ENCODE results near the gene COL8A1. TPM values are rescaled to one million over a fixed set of nuclear protein-coding genes. Genes with fewer than 3 reads are reported as not detected.

The COL8A1 gene
- total and polyA plus RNA-seq, 10 of the 15 experiments (the other 5 are each of a cell fraction or from before 2014, with no cell fraction given), result 0.04 to 0.73 (median 0.10) TPM; not detected in 5

GRCh38 chr3:99817047-99817436 is 178.6 kb downstream of the COL8A1 start:
- ChIA-PET SMC1A (ENCODE audit: uncharacterized antibody, unreplicated experiment) (interaction anchor here (1.0 to 1.2 kb wide), 2 partner anchors 11 to 15 kb away, joined by 3 to 4 read pairs; no protein-coding TSS in a partner anchor), POLR2A (interaction anchor here (1.0 kb wide), 2 partner anchors 103 to 313 kb away, joined by 3 read pairs; no protein-coding TSS in a partner anchor), CTCF (interaction anchor here (0.8 to 1.8 kb wide), 4 partner anchors 8 to 252 kb away, joined by 4 to 19 read pairs (median 10); no protein-coding TSS in a partner anchor), RAD21 (ENCODE audit: unreplicated experiment) (interaction anchor here (0.8 kb wide), 1 partner anchor 437 kb away, joined by 4 read pairs; no protein-coding TSS in a partner anchor)
- Histone ChIP-seq H2AFZ (ENCODE audit: control insufficient read depth, low read depth, low read length) (peak overlapping the region; percentile 99), H3K27me3 (replicated peaks in 1 of 2; ENCODE audit: control insufficient read depth in 2 of 2, insufficient read depth in 2 of 2, low read length in 1 of 2) (no peaks in the 10 kb centered on the region), H4K20me1 (ENCODE audit: control insufficient read depth, insufficient read depth) (no peaks in the 10 kb centered on the region), H3K27ac (ENCODE audit: control insufficient read depth, insufficient read depth) (peak overlapping the region; percentile 99), H3K4me1 (ENCODE audit: control insufficient read depth, insufficient read depth, low read length) (no peaks in the 10 kb centered on the region), H3K4me3 (peak overlapping the region; percentile 75), H3K79me2 (ENCODE audit: control insufficient read depth, insufficient read depth, low read length) (peaks cover 20% of the 10 kb centered on the region), H3K36me3 (ENCODE audit: control insufficient read depth in 2 of 2, insufficient read depth in 2 of 2, low read length in 1 of 2) (peaks cover 0 to 4% of the 10 kb centered on the region in 2 experiments; a peak in 1 of 4 replicates), H3K9me3 (replicated peaks; ENCODE audit: control insufficient read depth, insufficient read depth, low read length) (no peaks in the 10 kb centered on the region), H3K4me2 (ENCODE audit: control insufficient read depth, insufficient read depth) (peak overlapping the region; percentile 87), H3K9ac (ENCODE audit: control insufficient read depth, insufficient read depth, low read length) (peak overlapping the region; percentile 89)
- BruUV-seq (replicated peaks), result TSS peak; percentile 96
- intact Hi-C loops (cut with micrococcal nuclease; ENCODE audit: unreplicated experiment), result no loop called here
- DNase-seq (ENCODE audit: low read depth, low spot score) (no peak), ATAC-seq (no peak; the same call in 2 of the 3 replicates), FAIRE-seq (no peak)
- in situ Hi-C loops (cut with MboI), result no loop called here
- TF ChIP-seq RB1 (IDR thresholded peaks at IDR 0.05; ENCODE audit: borderline replicate concordance), result no peak
- peak; percentile 74; the same call in 1 of the 2 replicates for TF ChIP-seq MTA3 (IDR thresholded peaks at IDR 0.05; ENCODE audit: borderline replicate concordance, low read length)
- TF ChIP-seq BCLAF1 (IDR thresholded peaks at IDR 0.05), result no peak
- TF ChIP-seq ATF3 (IDR thresholded peaks at IDR 0.05; ENCODE audit: borderline replicate concordance, extremely low read depth, low read depth, low read length), result peak; percentile 14; the same call in 1 of the 2 replicates
- under 1% methylated on average over 15 of the region's 15 CpGs for WGBS (ENCODE audit: insufficient coverage, insufficient replicate concordance, low lambda C conversion rate, missing lambda C conversion rate)

Measured in GM12878 (cell line).